HepG2 (cell line): ENCODE results near the gene CHMP1A. TPM values are rescaled to one million over a fixed set of nuclear protein-coding genes. Genes with fewer than 3 reads are reported as not detected.
A peak's percentile ranks its signal among the peaks of the same experiment; 100 is the strongest.

Experiments
- ATF7-NPFF ChIP-seq: sonication (generic); formaldehyde crosslinking; IDR thresholded peaks from 2 replicates; pipeline ENCODE4 v1.8.1; 2023; ENCODE audit warnings: mild to moderate bottlenecking, low read depth, missing genetic modification reagents, moderate library complexity
- HDAC6 ChIP-seq: fragments of 200-600 bp; sonication (generic); IDR thresholded peaks from 2 replicates; pipeline ENCODE4 v1.7.0; 2017; ENCODE audit warnings: mild to moderate bottlenecking, antibody characterized with exemption, low read length, low read depth
- MLLT10 ChIP-seq: sonication (generic); formaldehyde crosslinking; IDR thresholded peaks from 2 replicates; pipeline ENCODE4 v1.4.0; 2020; ENCODE audit warnings: missing genetic modification reagents
- PHF5A ChIP-seq: IDR thresholded peaks from one replicate; pipeline ENCODE4 v1.6.1; 2018; ENCODE audit warnings: low read depth, missing genetic modification reagents; ENCODE audit not compliant: unreplicated experiment
- SIN3A ChIP-seq: IDR thresholded peaks from 2 replicates; pipeline ENCODE4 v1.6.1; 2011; ENCODE audit warnings: low read depth, mild to moderate bottlenecking, control low read depth, low read length, borderline replicate concordance
- SOX6 ChIP-seq, 2 experiments: fragments of 450-650 bp in 1 of 2; sonication (generic) in 1 of 2; formaldehyde crosslinking in 1 of 2; IDR thresholded peaks; 2 replicates each; pipeline versions ENCODE4 v1.4.0 to v1.6.1; 2017 to 2020; ENCODE audit warnings: antibody characterized with exemption in 1 of 2, mild to moderate bottlenecking in 1 of 2, missing genetic modification reagents in 1 of 2
- ZNF225 ChIP-seq: sonication (generic); formaldehyde crosslinking; IDR thresholded peaks from 2 replicates; pipeline ENCODE4 v1.4.0; 2020; ENCODE audit warnings: mild to moderate bottlenecking, missing genetic modification reagents
- ZNF256 ChIP-seq: sonication (generic); formaldehyde crosslinking; conservative IDR thresholded peaks from 2 replicates; pipeline ENCODE4 v1.4.0; 2020; ENCODE audit warnings: missing genetic modification reagents
- ZNF766 ChIP-seq: sonication (generic); formaldehyde crosslinking; IDR thresholded peaks from 2 replicates; pipeline ENCODE4 v1.5.0; 2020; ENCODE audit warnings: missing genetic modification reagents, borderline replicate concordance
- polyA plus RNA-seq, 8 experiments: library from polyadenylated mRNA; depleted of rRNA in 3 of 8; stranded (reverse) in 7 of 8; unstranded in 1 of 8; fragments of >200 nt; fragmentation: Illumina TruSeq in 4 of 8; extraction: Trizol in 4 of 8; gene quantifications; 2 replicates each; pipeline versions ENCODE4 v1.2.1 to v1.2.3, GENCODE V29; 2011 to 2016; ENCODE audit warnings: low read depth in 4 of 8, missing spikeins in 1 of 8, mixed read lengths in 1 of 8; ENCODE audit not compliant: insufficient read depth in 1 of 8
- total RNA-seq, 5 experiments: library from RNA; depleted of rRNA; stranded (reverse); fragments of >200 nt; fragmentation: Illumina TruSeq; extraction: Trizol; gene quantifications; 2 replicates each; pipeline ENCODE4 v1.2.3, GENCODE V29; 2016; ENCODE audit warnings: low read depth in 1 of 5
- TF ChIP-seq, protein P1 (sequence below): sonication (generic); formaldehyde crosslinking; IDR thresholded peaks from 2 replicates; pipeline ENCODE4; 2020; ENCODE audit warnings: missing genetic modification reagents, mild to moderate bottlenecking, borderline replicate concordance
- TF ChIP-seq, protein P2 (sequence below): IDR thresholded peaks from 2 replicates; pipeline ENCODE4 v1.6.1; 2012; ENCODE audit warnings: inconsistent platforms
- TF ChIP-seq, protein P3 (sequence below): sonication (generic); formaldehyde crosslinking; IDR thresholded peaks from 2 replicates; pipeline ENCODE4 v1.5.0; 2020; ENCODE audit warnings: missing genetic modification reagents
- TF ChIP-seq, protein P4 (sequence below): sonication (generic); formaldehyde crosslinking; IDR thresholded peaks from 2 replicates; pipeline ENCODE4 v1.4.0; 2020; ENCODE audit warnings: missing genetic modification reagents
- TF ChIP-seq, protein P5 (sequence below): sonication (generic); formaldehyde crosslinking; IDR thresholded peaks from 2 replicates; pipeline ENCODE4 v1.5.1; 2020; ENCODE audit warnings: mild to moderate bottlenecking, missing genetic modification reagents, borderline replicate concordance
- TF ChIP-seq, protein P6 (sequence below): IDR thresholded peaks from 2 replicates; pipeline ENCODE4 v1.6.1; 2018; ENCODE audit warnings: missing genetic modification reagents
- TF ChIP-seq, protein P7 (sequence below): sonication (generic); formaldehyde crosslinking; IDR thresholded peaks from 2 replicates; pipeline ENCODE4 v1.8.0; 2022; ENCODE audit warnings: mild to moderate bottlenecking, missing genetic modification reagents, moderate library complexity
- TF ChIP-seq, protein P8 (sequence below): IDR thresholded peaks from 2 replicates; pipeline ENCODE4 v1.6.1; 2016; ENCODE audit warnings: mild to moderate bottlenecking, missing biosample characterization, missing genetic modification reagents

CHMP1A gene
- total and polyA plus RNA-seq, 2 of the 13 experiments (the other 11 are each of a cell fraction or from before 2014, with no cell fraction given): 69.4 to 73.3 TPM

DNA sequence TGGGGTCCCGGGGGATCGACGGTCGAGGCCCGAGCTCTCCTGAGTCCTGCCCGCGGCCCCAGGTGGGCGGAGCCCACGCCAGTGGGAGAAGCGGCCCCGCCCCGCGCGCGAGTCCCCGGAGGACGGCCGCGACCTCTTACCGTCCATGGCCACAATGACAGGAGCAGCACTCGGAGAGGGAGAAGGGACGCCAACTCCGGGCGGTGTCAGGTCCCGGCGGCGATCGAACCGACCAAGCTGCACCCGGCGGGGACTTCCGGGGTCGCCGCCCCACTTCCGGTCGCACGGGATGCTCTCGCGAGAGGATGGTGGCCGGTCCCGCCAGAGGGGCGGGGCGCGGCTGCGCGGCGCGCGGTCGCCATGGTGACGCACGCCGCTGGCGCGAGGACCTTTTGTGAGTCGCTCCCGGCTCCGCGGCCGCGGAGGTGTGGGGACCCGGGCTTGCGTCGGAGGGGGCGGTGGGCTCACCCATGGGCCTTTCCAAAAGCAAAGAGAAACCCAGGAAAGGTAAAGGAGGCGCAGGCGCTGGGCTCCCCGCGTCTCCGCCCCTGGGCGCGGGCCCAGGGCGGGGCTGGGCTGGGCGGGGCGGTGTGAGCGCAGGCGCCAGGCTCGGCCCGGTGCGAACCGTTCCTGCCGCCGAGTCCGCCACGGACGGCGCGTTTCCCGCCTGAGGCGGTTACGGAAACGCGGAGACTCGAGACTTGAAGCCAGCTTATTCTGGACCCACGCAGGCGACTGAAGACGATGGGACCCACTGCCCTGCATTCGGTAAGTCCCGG lies at the start of gene CHMP1A, which contains the start of gene SPATA33 (continued):
- TF ChIP-seq, protein P1, sequence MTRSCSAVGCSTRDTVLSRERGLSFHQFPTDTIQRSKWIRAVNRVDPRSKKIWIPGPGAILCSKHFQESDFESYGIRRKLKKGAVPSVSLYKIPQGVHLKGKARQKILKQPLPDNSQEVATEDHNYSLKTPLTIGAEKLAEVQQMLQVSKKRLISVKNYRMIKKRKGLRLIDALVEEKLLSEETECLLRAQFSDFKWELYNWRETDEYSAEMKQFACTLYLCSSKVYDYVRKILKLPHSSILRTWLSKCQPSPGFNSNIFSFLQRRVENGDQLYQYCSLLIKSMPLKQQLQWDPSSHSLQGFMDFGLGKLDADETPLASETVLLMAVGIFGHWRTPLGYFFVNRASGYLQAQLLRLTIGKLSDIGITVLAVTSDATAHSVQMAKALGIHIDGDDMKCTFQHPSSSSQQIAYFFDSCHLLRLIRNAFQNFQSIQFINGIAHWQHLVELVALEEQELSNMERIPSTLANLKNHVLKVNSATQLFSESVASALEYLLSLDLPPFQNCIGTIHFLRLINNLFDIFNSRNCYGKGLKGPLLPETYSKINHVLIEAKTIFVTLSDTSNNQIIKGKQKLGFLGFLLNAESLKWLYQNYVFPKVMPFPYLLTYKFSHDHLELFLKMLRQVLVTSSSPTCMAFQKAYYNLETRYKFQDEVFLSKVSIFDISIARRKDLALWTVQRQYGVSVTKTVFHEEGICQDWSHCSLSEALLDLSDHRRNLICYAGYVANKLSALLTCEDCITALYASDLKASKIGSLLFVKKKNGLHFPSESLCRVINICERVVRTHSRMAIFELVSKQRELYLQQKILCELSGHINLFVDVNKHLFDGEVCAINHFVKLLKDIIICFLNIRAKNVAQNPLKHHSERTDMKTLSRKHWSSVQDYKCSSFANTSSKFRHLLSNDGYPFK (CRISPR knock-in tag): peak; percentile 18; the same call in 1 of the 2 replicates
- no peak for TF ChIP-seq ZNF225
- TF ChIP-seq, protein P2, sequence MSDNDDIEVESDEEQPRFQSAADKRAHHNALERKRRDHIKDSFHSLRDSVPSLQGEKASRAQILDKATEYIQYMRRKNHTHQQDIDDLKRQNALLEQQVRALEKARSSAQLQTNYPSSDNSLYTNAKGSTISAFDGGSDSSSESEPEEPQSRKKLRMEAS: peak; percentile 85
- TF ChIP-seq MLLT10: no peak
- TF ChIP-seq ZNF766 (CRISPR knock-in tag): peak; percentile 28
- TF ChIP-seq, protein P3, sequence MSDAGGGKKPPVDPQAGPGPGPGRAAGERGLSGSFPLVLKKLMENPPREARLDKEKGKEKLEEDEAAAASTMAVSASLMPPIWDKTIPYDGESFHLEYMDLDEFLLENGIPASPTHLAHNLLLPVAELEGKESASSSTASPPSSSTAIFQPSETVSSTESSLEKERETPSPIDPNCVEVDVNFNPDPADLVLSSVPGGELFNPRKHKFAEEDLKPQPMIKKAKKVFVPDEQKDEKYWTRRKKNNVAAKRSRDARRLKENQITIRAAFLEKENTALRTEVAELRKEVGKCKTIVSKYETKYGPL (CRISPR knock-in tag): 0 out of 2 replicates have a peak, but pooled peaks have one; percentile 34
- TF ChIP-seq, protein P4, sequence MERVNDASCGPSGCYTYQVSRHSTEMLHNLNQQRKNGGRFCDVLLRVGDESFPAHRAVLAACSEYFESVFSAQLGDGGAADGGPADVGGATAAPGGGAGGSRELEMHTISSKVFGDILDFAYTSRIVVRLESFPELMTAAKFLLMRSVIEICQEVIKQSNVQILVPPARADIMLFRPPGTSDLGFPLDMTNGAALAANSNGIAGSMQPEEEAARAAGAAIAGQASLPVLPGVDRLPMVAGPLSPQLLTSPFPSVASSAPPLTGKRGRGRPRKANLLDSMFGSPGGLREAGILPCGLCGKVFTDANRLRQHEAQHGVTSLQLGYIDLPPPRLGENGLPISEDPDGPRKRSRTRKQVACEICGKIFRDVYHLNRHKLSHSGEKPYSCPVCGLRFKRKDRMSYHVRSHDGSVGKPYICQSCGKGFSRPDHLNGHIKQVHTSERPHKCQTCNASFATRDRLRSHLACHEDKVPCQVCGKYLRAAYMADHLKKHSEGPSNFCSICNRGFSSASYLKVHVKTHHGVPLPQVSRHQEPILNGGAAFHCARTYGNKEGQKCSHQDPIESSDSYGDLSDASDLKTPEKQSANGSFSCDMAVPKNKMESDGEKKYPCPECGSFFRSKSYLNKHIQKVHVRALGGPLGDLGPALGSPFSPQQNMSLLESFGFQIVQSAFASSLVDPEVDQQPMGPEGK: peak; percentile 26; the same call in 1 of the 2 replicates
- TF ChIP-seq SIN3A: peak; percentile 85; the same call in 1 of the 2 replicates
- TF ChIP-seq ATF7-NPFF: peak; percentile 63; the same call in 1 of the 2 replicates
- TF ChIP-seq, protein P5, sequence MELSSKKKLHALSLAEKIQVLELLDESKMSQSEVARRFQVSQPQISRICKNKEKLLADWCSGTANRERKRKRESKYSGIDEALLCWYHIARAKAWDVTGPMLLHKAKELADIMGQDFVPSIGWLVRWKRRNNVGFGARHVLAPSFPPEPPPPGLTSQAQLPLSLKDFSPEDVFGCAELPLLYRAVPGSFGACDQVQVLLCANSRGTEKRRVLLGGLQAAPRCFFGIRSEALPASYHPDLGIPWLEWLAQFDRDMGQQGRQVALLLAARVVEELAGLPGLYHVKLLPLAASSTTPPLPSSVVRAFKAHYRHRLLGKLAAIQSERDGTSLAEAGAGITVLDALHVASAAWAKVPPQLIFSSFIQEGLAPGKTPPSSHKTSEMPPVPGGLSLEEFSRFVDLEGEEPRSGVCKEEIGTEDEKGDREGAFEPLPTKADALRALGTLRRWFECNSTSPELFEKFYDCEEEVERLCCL (CRISPR knock-in tag): peak; percentile 74; the same call in 1 of the 2 replicates
- TF ChIP-seq, protein P6, sequence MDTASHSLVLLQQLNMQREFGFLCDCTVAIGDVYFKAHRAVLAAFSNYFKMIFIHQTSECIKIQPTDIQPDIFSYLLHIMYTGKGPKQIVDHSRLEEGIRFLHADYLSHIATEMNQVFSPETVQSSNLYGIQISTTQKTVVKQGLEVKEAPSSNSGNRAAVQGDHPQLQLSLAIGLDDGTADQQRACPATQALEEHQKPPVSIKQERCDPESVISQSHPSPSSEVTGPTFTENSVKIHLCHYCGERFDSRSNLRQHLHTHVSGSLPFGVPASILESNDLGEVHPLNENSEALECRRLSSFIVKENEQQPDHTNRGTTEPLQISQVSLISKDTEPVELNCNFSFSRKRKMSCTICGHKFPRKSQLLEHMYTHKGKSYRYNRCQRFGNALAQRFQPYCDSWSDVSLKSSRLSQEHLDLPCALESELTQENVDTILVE (CRISPR knock-in tag): peak; percentile 69; the same call in 1 of the 2 replicates
- no peak for TF ChIP-seq HDAC6
- TF ChIP-seq, protein P7, sequence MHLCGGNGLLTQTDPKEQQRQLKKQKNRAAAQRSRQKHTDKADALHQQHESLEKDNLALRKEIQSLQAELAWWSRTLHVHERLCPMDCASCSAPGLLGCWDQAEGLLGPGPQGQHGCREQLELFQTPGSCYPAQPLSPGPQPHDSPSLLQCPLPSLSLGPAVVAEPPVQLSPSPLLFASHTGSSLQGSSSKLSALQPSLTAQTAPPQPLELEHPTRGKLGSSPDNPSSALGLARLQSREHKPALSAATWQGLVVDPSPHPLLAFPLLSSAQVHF (CRISPR knock-in tag): 0 out of 2 replicates have a peak, but pooled peaks have one; percentile 63
- TF ChIP-seq, protein P8, sequence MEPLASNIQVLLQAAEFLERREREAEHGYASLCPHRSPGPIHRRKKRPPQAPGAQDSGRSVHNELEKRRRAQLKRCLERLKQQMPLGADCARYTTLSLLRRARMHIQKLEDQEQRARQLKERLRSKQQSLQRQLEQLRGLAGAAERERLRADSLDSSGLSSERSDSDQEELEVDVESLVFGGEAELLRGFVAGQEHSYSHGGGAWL (CRISPR knock-in tag): peak; percentile 86
- no peak for TF ChIP-seq SOX6 (IDR thresholded peaks at IDR 0.05)
- TF ChIP-seq SOX6 (CRISPR knock-in tag; IDR thresholded peaks at IDR 0.05): no peak; the same call in 1 of the 2 replicates
- TF ChIP-seq ZNF256 (CRISPR knock-in tag): peak; percentile 78; the same call in 1 of the 2 replicates
- TF ChIP-seq PHF5A (CRISPR knock-in tag): peak; percentile 73
